WTC11 (cell line): ENCODE measurements around the gene TCP11L2. TPM values are rescaled to one million over a fixed set of nuclear protein-coding genes. Genes with fewer than 3 reads are reported as not detected.

Experiments
- ATAC-seq: fragments of 200-7000 bp; cut with Tn5 transposase; 2 replicates; pipeline ENCODE4 v1.10.0; 2021; ENCODE audit warnings: mild to moderate bottlenecking, moderate library complexity
- CTCF ChIA-PET: fragments of 300-600 bp; sonication (Branson Sonifier 250); formaldehyde crosslinking; loops from one replicate; lab custom pipeline; 2021; ENCODE audit warnings: antibody characterized with exemption; lab: Charles Lee
- POLR2A ChIA-PET: fragments of 350-600 bp; sonication (Branson Sonifier 250); formaldehyde crosslinking; loops from one replicate; lab custom pipeline; 2021; ENCODE audit warnings: antibody characterized with exemption; lab: Charles Lee
- DNase-seq: peaks from one replicate; pipeline ENCODE4 v3.0.0; 2021; ENCODE audit warnings: low spot score
- H3K27ac Mint-ChIP-seq: 2 replicates; pipeline ENCODE4 v1.8.0; 2021; ENCODE audit warnings: mixed read lengths
- H3K27me3 Mint-ChIP-seq: 2 replicates; pipeline ENCODE4 v1.8.0; 2021; ENCODE audit warnings: low read depth, mild to moderate bottlenecking, moderate library complexity, mixed read lengths
- H3K36me3 Mint-ChIP-seq: 2 replicates; pipeline ENCODE4 v1.8.0; 2021; ENCODE audit warnings: mixed read lengths
- H3K4me1 Mint-ChIP-seq: 2 replicates; pipeline ENCODE4 v1.8.0; 2022; ENCODE audit warnings: mixed read lengths
- H3K4me3 Mint-ChIP-seq: 2 replicates; pipeline ENCODE4 v1.8.0; 2021; ENCODE audit warnings: mild to moderate bottlenecking, moderate library complexity, mixed read lengths
- H3K9me3 Mint-ChIP-seq: 2 replicates; pipeline ENCODE4 v1.8.0; 2021; ENCODE audit warnings: mixed read lengths
- ATF6 ChIP-seq: sonication (generic); formaldehyde crosslinking; IDR thresholded peaks from 2 replicates; pipeline ENCODE4 v1.8.1; 2023; ENCODE audit warnings: mild to moderate bottlenecking, missing genetic modification reagents
- FOXP4 ChIP-seq: sonication (generic); formaldehyde crosslinking; IDR thresholded peaks from 2 replicates; pipeline ENCODE4 v1.8.0; 2022; ENCODE audit warnings: mild to moderate bottlenecking, missing genetic modification reagents
- GTF2I ChIP-seq: fragments of 250-450 bp; sonication (Bioruptor Pico); conservative IDR thresholded peaks from 2 replicates; pipeline ENCODE4 v1.4.0; 2021; ENCODE audit warnings: mild to moderate bottlenecking
- HMGA2 ChIP-seq: fragments of 250-450 bp; sonication (Bioruptor Pico); IDR thresholded peaks from 2 replicates; pipeline ENCODE4 v1.4.0; 2021; ENCODE audit warnings: mild to moderate bottlenecking, moderate library complexity
- JUN ChIP-seq: sonication (generic); formaldehyde crosslinking; IDR thresholded peaks from 2 replicates; pipeline ENCODE4 v1.8.0; 2023; ENCODE audit warnings: mild to moderate bottlenecking, missing genetic modification reagents
- NFE2L1 ChIP-seq: sonication (generic); formaldehyde crosslinking; IDR thresholded peaks from 2 replicates; pipeline ENCODE4 v1.8.1; 2023; ENCODE audit warnings: missing genetic modification reagents
- SP1 ChIP-seq: sonication (generic); formaldehyde crosslinking; conservative IDR thresholded peaks from 2 replicates; pipeline ENCODE4 v1.8.1; 2022; ENCODE audit warnings: missing genetic modification reagents
- TEAD4 ChIP-seq: sonication (generic); formaldehyde crosslinking; IDR thresholded peaks from 2 replicates; pipeline ENCODE4 v1.8.0; 2022; ENCODE audit warnings: mild to moderate bottlenecking, missing genetic modification reagents
- TP53 ChIP-seq: sonication (generic); formaldehyde crosslinking; IDR thresholded peaks from 2 replicates; pipeline ENCODE4 v1.8.1; 2023; ENCODE audit warnings: mild to moderate bottlenecking, missing genetic modification reagents
- USF1 ChIP-seq: sonication (generic); formaldehyde crosslinking; IDR thresholded peaks from 2 replicates; pipeline ENCODE4 v1.8.0; 2022; ENCODE audit warnings: mild to moderate bottlenecking, missing genetic modification reagents
- ZBTB43 ChIP-seq: sonication (generic); formaldehyde crosslinking; IDR thresholded peaks from 2 replicates; pipeline ENCODE4 v1.8.1; 2023; ENCODE audit warnings: mild to moderate bottlenecking, missing genetic modification reagents
- ZNF138 ChIP-seq: sonication (generic); formaldehyde crosslinking; conservative IDR thresholded peaks from 2 replicates; pipeline ENCODE4 v1.8.1; 2022; ENCODE audit warnings: mild to moderate bottlenecking, moderate library complexity, missing genetic modification reagents
- ZNF219 ChIP-seq: sonication (generic); formaldehyde crosslinking; IDR thresholded peaks from 2 replicates; pipeline ENCODE4 v1.8.0; 2023; ENCODE audit warnings: missing genetic modification reagents, mild to moderate bottlenecking, borderline replicate concordance
- ZNF317 ChIP-seq: sonication (generic); formaldehyde crosslinking; IDR thresholded peaks from 2 replicates; pipeline ENCODE4 v1.8.1; 2023; ENCODE audit warnings: low read depth, mild to moderate bottlenecking, moderate library complexity, missing genetic modification reagents, borderline replicate concordance
- ZNF532 ChIP-seq: fragments of 250-450 bp; sonication (Bioruptor Pico); IDR thresholded peaks from 2 replicates; pipeline ENCODE4 v1.9.0; 2021; ENCODE audit warnings: mild to moderate bottlenecking, borderline replicate concordance
- total RNA-seq: library from RNA; stranded (reverse); gene quantifications from 3 replicates; pipeline ENCODE4 v1.2.3, GENCODE V29; 2021
- TF ChIP-seq, protein P1 (sequence below): sonication (generic); formaldehyde crosslinking; IDR thresholded peaks from 2 replicates; pipeline ENCODE4 v1.8.1; 2022; ENCODE audit warnings: low read depth, mild to moderate bottlenecking, moderate library complexity, missing genetic modification reagents, borderline replicate concordance
- TF ChIP-seq, protein P2 (sequence below): sonication (generic); formaldehyde crosslinking; IDR thresholded peaks from 2 replicates; pipeline ENCODE4 v1.8.0; 2023; ENCODE audit warnings: mild to moderate bottlenecking, missing genetic modification reagents

Gene TCP11L2
- total RNA-seq, 1 experiment from 2014 or later = 12.3 TPM

DNA sequence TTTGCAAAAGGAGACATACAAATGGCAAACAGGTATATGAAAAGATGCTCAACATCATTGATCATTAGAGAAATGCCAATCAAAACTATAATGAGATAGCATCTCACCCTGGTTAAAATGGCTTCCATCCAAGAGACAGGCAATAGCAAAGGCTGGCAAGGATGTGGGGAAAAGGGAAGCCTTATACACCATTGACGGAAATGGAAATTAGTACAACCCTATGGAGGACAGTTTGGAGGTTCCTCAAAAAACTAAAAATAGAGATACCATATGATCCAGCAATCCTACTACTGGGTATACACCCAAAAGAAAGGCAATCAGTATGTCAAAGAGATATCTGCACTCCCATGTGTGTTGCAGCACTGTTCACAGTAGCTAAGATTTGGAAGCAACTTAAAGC lies 37.4 kb upstream of the TCP11L2 start:
- H3K27ac Mint-ChIP-seq = no peak overlapping the region
- TF ChIP-seq TP53 = no peak
- TF ChIP-seq ATF6 (CRISPR knock-in tag) = no peak
- TF ChIP-seq, protein P1, sequence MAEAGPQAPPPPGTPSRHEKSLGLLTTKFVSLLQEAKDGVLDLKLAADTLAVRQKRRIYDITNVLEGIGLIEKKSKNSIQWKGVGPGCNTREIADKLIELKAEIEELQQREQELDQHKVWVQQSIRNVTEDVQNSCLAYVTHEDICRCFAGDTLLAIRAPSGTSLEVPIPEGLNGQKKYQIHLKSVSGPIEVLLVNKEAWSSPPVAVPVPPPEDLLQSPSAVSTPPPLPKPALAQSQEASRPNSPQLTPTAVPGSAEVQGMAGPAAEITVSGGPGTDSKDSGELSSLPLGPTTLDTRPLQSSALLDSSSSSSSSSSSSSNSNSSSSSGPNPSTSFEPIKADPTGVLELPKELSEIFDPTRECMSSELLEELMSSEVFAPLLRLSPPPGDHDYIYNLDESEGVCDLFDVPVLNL (CRISPR knock-in tag) = no peak
- TF ChIP-seq HMGA2 (CRISPR knock-in tag) = no peak
- no peak for TF ChIP-seq ZNF219 (CRISPR knock-in tag)
- H3K27me3 Mint-ChIP-seq = no peaks in the 10 kb centered on the region
- H3K9me3 Mint-ChIP-seq = no peaks in the 10 kb centered on the region
- ChIA-PET CTCF (no interaction called here), POLR2A (no interaction called here)
- no peaks in the 10 kb centered on the region for H3K4me1 Mint-ChIP-seq
- H3K4me3 Mint-ChIP-seq = no peak overlapping the region
- DNase-seq (no peak), ATAC-seq (no peak)
- H3K36me3 Mint-ChIP-seq = no peaks in the 10 kb centered on the region

- no peaks in the 10 kb centered on the region for H3K4me1 Mint-ChIP-seq
- H3K27me3 Mint-ChIP-seq = peaks cover 4% of the 10 kb centered on the region; the same call in 1 of the 2 replicates
- no peak for TF ChIP-seq ZNF317
- TF ChIP-seq ZNF532 = no peak
- no peak for TF ChIP-seq ZBTB43 (CRISPR knock-in tag)
- TF ChIP-seq TP53 = no peak
- no peak for TF ChIP-seq GTF2I (CRISPR knock-in tag)
- H3K9me3 Mint-ChIP-seq = no peaks in the 10 kb centered on the region
- no peak for DNase-seq
- H3K27ac Mint-ChIP-seq = no peak overlapping the region
- CTCF ChIA-PET = interaction anchor here (0.6 kb wide), 1 partner anchor 653 kb away, joined by 3 read pairs; no protein-coding TSS in a partner anchor
- ATAC-seq = no peak
- no peaks in the 10 kb centered on the region for H3K36me3 Mint-ChIP-seq
- POLR2A ChIA-PET = no interaction called here
- no peak overlapping the region for H3K4me3 Mint-ChIP-seq
Measured at GRCh38 chr12:106267535-106267934, 35.0 kb upstream of the TCP11L2 start.

- H3K4me1 Mint-ChIP-seq = no peaks in the 10 kb centered on the region
- CTCF ChIA-PET = interaction anchor here (0.8 to 1.2 kb wide), 2 partner anchors 13 to 45 kb away, joined by 3 read pairs; no protein-coding TSS in a partner anchor
- H3K36me3 Mint-ChIP-seq = no peaks in the 10 kb centered on the region
- no peak for DNase-seq
- POLR2A ChIA-PET = no interaction called here
- no peak for ATAC-seq
- H3K27ac Mint-ChIP-seq = no peak overlapping the region
- H3K27me3 Mint-ChIP-seq = peaks cover 4% of the 10 kb centered on the region; the same call in 1 of the 2 replicates
- H3K9me3 Mint-ChIP-seq = no peaks in the 10 kb centered on the region
- no peak overlapping the region for H3K4me3 Mint-ChIP-seq
- no peak for TF ChIP-seq JUN (CRISPR knock-in tag)
- TF ChIP-seq, protein P2, sequence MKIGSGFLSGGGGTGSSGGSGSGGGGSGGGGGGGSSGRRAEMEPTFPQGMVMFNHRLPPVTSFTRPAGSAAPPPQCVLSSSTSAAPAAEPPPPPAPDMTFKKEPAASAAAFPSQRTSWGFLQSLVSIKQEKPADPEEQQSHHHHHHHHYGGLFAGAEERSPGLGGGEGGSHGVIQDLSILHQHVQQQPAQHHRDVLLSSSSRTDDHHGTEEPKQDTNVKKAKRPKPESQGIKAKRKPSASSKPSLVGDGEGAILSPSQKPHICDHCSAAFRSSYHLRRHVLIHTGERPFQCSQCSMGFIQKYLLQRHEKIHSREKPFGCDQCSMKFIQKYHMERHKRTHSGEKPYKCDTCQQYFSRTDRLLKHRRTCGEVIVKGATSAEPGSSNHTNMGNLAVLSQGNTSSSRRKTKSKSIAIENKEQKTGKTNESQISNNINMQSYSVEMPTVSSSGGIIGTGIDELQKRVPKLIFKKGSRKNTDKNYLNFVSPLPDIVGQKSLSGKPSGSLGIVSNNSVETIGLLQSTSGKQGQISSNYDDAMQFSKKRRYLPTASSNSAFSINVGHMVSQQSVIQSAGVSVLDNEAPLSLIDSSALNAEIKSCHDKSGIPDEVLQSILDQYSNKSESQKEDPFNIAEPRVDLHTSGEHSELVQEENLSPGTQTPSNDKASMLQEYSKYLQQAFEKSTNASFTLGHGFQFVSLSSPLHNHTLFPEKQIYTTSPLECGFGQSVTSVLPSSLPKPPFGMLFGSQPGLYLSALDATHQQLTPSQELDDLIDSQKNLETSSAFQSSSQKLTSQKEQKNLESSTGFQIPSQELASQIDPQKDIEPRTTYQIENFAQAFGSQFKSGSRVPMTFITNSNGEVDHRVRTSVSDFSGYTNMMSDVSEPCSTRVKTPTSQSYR (CRISPR knock-in tag) = no peak
- no peak for TF ChIP-seq USF1 (CRISPR knock-in tag)
- no peak for TF ChIP-seq SP1 (CRISPR knock-in tag)
- TF ChIP-seq ZNF138 (CRISPR knock-in tag) = no peak
- TF ChIP-seq NFE2L1 = no peak
- no peak for TF ChIP-seq TEAD4 (CRISPR knock-in tag)
- no peak for TF ChIP-seq FOXP4 (CRISPR knock-in tag)
Measured at GRCh38 chr12:106269150-106269771, 33.3 kb upstream of the TCP11L2 start.
